Measurements from ENCODE around the gene TMEM91.
"Not testable (repeated sequence)": the region's sequence is repeated elsewhere in the genome, so short reads cannot be mapped to it uniquely, and the experiment has no call there.

The TMEM91 gene

DNA sequence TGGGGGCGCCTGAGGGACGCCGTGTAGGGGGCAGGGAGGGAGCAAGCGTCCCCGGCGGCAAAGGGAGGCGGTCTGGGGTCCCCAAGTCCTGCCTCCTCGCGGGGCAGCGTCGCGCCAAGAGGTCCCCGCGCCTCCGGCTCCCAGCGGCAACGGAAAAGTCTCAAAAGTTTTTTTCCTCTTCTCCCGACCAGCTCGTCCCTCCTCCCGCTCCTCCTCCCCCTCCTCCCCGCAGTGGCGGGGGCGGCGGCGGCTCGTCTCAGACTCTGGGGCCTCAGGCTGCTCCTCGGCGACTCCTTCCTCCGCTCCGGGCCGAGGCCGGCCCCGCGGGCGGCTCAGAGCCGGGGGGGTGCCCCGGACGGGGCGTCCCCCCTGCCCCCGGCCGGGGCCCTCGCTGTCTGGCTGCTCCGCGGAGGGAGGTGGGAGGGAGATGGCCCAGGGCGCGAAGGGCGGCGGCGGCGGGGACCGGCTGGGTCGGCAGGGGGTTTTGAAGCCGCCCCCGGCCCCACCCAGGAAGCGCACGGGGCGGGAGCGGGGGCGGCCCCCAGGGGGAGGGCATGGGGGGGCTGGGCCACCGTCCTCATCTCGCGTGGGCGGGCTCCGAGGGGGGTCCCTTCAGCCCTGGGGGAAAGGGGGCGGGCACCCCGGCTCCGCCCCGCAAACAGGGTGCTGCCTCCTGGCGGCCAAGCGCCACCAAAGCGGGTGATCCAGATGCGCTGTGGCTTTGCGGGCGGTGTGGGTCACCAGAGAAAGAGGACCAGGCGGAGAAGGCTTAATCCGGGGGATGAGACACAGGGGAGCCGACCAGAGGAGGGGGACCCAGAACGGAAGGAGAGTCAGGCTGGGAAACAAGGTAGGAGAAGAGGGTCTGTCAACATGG lies 22.6 kb upstream of the TMEM91 start, which contains the start of gene TGFB1:
Gene TGFB1, minus strand, starts transcription at position 457 of the 877 bp plus-strand sequence. CDS start 878 bp downstream, outside the sequence.
- DNase-seq (ENCODE audit: low spot score): peak; percentile 93

- DNase-seq (ENCODE audit: low spot score): no peak
These were observed 21.9 kb upstream of the TMEM91 start for GRCh38 chr19:41354343-41354953.

DNA sequence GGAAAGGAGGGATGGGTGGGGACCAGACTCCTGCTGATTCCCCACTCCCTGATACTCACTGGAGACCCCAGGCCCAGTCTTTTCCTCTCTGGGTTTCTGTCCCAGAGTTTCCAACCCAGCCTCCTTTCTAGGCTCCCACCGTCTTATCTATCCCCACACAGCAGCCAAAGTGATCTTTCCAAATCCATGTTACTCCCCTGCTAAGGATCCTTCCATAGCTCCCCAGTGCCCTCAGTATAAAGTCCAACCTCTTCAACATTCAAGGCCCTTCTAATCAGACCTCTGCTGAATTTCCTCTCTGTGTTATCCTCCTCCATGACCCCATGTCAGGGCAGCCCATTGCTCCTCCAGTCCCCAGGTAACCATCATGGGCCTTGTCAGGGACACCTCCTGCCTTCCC lies 21.3 kb upstream of the TMEM91 start:
- DNase-seq (ENCODE audit: low spot score): no peak

- no peak for DNase-seq (ENCODE audit: low spot score)
These were observed 20.5 kb upstream of the TMEM91 start for GRCh38 chr19:41355802-41356201.

- no peak for DNase-seq (ENCODE audit: low spot score)
These were observed 19.2 kb upstream of the TMEM91 start for GRCh38 chr19:41356984-41357739.

GRCh38 chr19:41357746-41358145 lies 18.6 kb upstream of the TMEM91 start:
- DNase-seq (ENCODE audit: low spot score): no peak

DNA sequence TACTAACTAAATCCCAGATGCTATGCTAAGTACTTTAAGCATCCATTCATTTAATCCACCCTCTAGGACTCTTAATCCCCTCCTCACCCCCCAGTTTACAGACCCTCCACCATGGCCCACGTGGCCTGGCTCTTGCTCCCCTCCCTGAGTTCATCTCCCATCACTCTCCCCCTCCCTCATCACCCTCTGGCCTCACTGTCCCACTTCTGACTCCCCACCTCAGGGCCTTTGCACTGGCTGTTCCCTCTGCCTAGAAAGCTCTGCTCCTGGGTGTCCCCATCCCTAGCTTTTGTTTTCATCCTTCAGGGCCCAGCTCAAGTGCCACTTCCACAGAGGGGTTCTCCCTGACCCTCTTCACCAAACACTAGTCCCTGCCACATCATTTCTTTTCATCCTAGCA lies 16.6 kb upstream of the TMEM91 start:
- DNase-seq (ENCODE audit: low spot score): no peak

- peak; percentile 28 for DNase-seq (ENCODE audit: low spot score)
These were observed 14.0 kb upstream of the TMEM91 start for GRCh38 chr19:41362143-41362847.

DNA sequence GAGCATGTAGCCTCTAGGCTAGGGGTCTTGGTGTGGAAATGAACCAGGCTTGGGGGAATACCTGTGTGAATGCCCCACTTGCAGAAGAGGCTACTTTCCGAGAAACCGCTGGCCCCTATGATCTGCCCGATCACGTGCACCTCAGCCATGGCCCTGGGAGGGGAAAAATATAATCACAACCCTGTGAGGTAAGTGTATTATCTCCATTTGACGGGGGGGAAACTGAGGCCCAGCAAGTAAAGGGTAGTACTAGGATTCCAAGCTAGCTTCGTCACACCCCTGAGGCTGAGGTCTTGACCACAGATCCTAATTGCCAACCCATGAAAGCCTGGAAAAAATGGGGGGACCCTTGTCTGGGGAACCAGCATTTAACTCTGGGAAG lies 13.0 kb upstream of the TMEM91 start:
- no peak for DNase-seq (ENCODE audit: low spot score)

DNA sequence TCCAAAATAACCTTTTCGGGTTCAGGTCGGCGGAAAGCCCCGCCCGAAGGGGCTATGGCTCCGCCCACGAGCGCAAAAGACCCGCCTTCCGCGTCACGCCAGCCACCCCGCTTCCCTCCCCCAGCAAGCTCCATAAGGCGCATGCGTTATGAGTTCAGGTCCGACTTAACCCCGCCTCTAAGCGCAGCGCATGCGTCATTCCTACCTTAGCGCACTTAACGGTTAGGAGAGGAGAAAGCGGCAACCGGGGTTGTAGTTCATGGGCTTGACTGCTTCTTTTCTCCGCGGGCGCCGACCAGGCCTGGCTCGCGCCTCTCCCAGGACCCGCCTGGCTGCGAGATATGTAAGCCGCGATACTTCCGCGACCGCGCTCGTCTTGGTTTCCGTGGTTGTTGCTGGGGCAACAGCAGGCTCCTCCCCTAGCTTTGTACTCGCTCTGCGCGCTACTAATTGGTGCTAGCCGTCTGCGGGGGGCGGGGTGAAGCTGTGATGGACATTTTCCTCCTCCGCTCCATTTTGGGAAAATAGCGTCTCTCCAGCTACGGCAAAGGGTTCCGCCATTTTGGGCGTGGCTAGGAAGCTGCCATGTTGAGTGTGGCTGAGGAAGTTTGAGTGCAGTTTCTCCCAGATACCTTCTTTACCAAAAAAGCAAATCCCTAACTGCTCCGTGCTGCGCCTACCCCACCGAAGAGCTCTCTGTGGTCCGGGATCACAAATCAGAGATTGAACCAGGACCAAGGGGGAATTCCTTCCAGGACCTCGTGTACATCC lies 12.4 kb upstream of the TMEM91 start, which contains the start of gene B9D2:
Gene B9D2, minus strand, starts transcription at position 397 of the 771 bp plus-strand sequence. CDS start 630 bp downstream, outside the sequence.
- DNase-seq (ENCODE audit: low spot score): peak; percentile 99

GRCh38 chr19:41364524-41365391 lies 11.6 kb upstream of the TMEM91 start:
- no peak for DNase-seq (ENCODE audit: low spot score)

- DNase-seq (ENCODE audit: low spot score): peak; percentile 67
These were observed 10.2 kb upstream of the TMEM91 start for GRCh38 chr19:41366089-41366488.

- no peak for DNase-seq (ENCODE audit: low spot score)
These were observed 8.5 kb upstream of the TMEM91 start for GRCh38 chr19:41367848-41368301.

GRCh38 chr19:41369769-41370168 lies 6.6 kb upstream of the TMEM91 start:
- no peak for DNase-seq (ENCODE audit: low spot score)

DNA sequence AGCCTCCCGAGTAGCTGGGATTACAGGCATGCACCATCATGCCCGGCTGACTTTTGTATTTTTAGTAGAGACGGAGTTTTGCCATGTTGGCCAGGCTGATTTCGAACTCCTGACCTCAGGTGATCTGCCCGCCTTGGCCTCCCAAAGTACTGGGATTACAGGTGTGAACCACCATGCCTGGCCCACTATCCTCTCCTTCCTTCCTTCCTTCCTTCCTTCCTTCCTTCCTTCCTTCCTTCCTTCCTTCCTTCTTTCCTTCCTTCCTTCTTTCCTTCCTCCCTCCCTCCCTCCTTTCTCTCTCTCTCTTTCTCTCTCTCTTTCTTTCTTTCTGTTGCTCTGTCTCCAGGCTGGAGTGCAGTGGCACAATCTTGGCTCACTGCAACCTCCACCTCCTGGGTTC lies 5.2 kb upstream of the TMEM91 start:
- DNase-seq (ENCODE audit: low spot score): not testable (repeated sequence)

GRCh38 chr19:41371541-41371940 lies 4.8 kb upstream of the TMEM91 start:
- DNase-seq (ENCODE audit: low spot score): no peak

- DNase-seq (ENCODE audit: low spot score): no peak
These were observed 3.8 kb upstream of the TMEM91 start for GRCh38 chr19:41372501-41372900.

DNA sequence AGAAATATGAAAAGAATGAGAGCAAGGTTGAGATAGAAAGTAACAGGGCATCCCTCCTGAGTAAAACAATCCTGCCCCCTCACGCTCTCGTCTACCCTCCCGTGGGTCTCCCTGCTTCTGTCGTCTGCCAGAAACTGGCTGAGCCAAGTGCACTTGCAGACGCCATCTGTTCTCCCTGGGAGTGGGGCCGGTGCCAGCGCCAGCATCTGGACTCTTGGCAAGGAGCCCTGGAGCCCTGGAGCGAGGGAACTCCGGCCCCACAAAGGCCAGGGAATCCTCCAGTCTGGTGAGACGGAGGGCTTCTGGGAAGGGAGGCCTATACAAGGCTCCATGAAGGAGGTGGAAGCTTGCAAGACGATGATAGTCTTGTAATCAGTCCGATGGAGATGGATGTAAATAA lies 2.3 kb upstream of the TMEM91 start:
- no peak for DNase-seq (ENCODE audit: low spot score)

GRCh38 chr19:41376998-41377365 lies 649 bp downstream of the TMEM91 start:
- no peak for DNase-seq (ENCODE audit: low spot score)
